ENCODE data around the gene CDS1. TPM values are rescaled to one million over a fixed set of nuclear protein-coding genes. Genes with fewer than 3 reads are reported as not detected.

CDS1 gene
- total RNA-seq, 4 donors from 2014 or later: 0.07 to 1.1 TPM; not detected in 2

GRCh38 chr4:84647312-84647884, 64.5 kb downstream of the CDS1 start:
- ATAC-seq (peak in 1 of 2 donors; percentile 42), DNase-seq (no peak)
- intact Hi-C loops (cut with DNase I; ENCODE audit: low total_unique reads): no loop called here
- TF ChIP-seq POLR2A (IDR thresholded peaks at IDR 0.05) (no peak), CTCF (IDR thresholded peaks at IDR 0.05 in 4 of 5, conservative IDR thresholded peaks at IDR 0.05 in 1 of 5) (no peak)
- Histone ChIP-seq H3K27ac (no peak overlapping the region), H3K36me3 (no peaks in the 10 kb centered on the region), H3K27me3 (no peaks in the 10 kb centered on the region), H3K9me3 (no peaks in the 10 kb centered on the region), H3K4me3 (no peak overlapping the region), H3K4me1 (no peaks in the 10 kb centered on the region)
- in situ Hi-C loops (cut with MboI; ENCODE audit: low sequenced_read_pairs in 4 of 4): no loop called here

- ATAC-seq (no peak), DNase-seq (no peak)
- no peaks in the 10 kb centered on the region for H3K27me3 ChIP-seq
- no peaks in the 10 kb centered on the region for H3K9me3 ChIP-seq
- H3K4me3 ChIP-seq: no peak overlapping the region
- no peak overlapping the region for H3K27ac ChIP-seq
- TF ChIP-seq POLR2A (IDR thresholded peaks at IDR 0.05): no peak
- no peaks in the 10 kb centered on the region for H3K36me3 ChIP-seq
- in situ Hi-C loops (cut with MboI; ENCODE audit: low sequenced_read_pairs in 4 of 4) (no loop called here), intact Hi-C loops (cut with DNase I; ENCODE audit: low total_unique reads) (no loop called here)
- H3K4me1 ChIP-seq: no peaks in the 10 kb centered on the region
Observed at GRCh38 chr4:84648178-84648577, 65.3 kb downstream of the CDS1 start.

- Histone ChIP-seq H3K27ac (no peak overlapping the region), H3K4me3 (no peak overlapping the region), H3K36me3 (no peaks in the 10 kb centered on the region), H3K9me3 (no peaks in the 10 kb centered on the region), H3K27me3 (no peaks in the 10 kb centered on the region), H3K4me1 (no peaks in the 10 kb centered on the region)
- ATAC-seq (no peak), DNase-seq (no peak)
- TF ChIP-seq POLR2A (IDR thresholded peaks at IDR 0.05) (no peak), CTCF (IDR thresholded peaks at IDR 0.05 in 4 of 5, conservative IDR thresholded peaks at IDR 0.05 in 1 of 5) (no peak)
- intact Hi-C loops (cut with DNase I; ENCODE audit: low total_unique reads): no loop called here
- in situ Hi-C loops (cut with MboI; ENCODE audit: low sequenced_read_pairs in 4 of 4): no loop called here
Observed at GRCh38 chr4:84648863-84649647, 66.1 kb downstream of the CDS1 start.

DNA sequence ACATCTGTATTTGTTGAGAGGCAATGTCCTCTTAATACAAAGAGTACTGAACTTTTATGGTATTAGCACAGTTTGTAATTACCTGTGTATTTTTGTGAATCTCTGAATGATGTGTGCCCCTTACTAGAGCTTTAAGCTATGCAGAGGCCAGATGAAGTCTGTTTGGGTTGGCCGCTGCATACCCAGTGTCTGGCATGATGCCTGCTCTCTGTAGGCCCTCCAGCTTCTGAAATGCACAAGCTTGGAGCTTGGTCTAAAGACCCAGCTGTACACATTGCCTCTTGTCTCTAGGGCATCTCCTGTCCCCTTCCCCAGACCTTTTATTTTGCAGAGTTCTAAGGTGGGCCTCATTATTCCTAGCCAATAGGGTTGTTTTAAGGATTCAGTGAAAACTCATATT, 68.6 kb downstream of the CDS1 start:
- no peak for DNase-seq
- no peak overlapping the region for H3K4me3 ChIP-seq
- ATAC-seq: no peak
- TF ChIP-seq POLR2A (IDR thresholded peaks at IDR 0.05): no peak
- TF ChIP-seq CTCF (IDR thresholded peaks at IDR 0.05 in 4 of 5, conservative IDR thresholded peaks at IDR 0.05 in 1 of 5): no peak
- intact Hi-C loops (cut with DNase I; ENCODE audit: low total_unique reads): no loop called here
- no peaks in the 10 kb centered on the region for H3K27me3 ChIP-seq
- no peaks in the 10 kb centered on the region for H3K36me3 ChIP-seq
- no peak overlapping the region for H3K27ac ChIP-seq
- no peaks in the 10 kb centered on the region for H3K9me3 ChIP-seq
- H3K4me1 ChIP-seq: no peaks in the 10 kb centered on the region
- in situ Hi-C loops (cut with MboI; ENCODE audit: low sequenced_read_pairs in 4 of 4): no loop called here

DNA sequence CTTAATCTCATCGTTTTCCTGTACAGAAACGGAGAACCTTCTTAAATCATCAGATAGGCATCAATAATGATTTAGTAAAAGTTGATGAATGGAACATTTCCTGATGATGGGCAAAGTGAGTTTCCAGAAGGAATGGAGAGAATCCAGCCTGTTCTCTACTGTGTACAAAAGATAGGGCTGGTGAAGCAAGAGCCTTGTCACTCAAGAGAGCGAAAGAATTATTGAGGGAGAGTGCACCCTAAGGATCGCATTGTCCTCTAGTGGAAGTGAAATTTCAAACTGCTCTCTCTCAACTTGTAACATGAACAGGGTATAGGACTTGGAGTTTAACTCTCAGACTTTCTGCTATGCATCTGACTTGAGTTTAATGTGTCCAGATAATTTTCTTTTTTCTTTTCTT, 69.6 kb downstream of the CDS1 start:
- in situ Hi-C loops (cut with MboI; ENCODE audit: low sequenced_read_pairs in 4 of 4) (no loop called here), intact Hi-C loops (cut with DNase I; ENCODE audit: low total_unique reads) (no loop called here)
- H3K27ac ChIP-seq: no peak overlapping the region
- H3K27me3 ChIP-seq: no peaks in the 10 kb centered on the region
- no peaks in the 10 kb centered on the region for H3K36me3 ChIP-seq
- TF ChIP-seq CTCF (IDR thresholded peaks at IDR 0.05 in 4 of 5, conservative IDR thresholded peaks at IDR 0.05 in 1 of 5) (no peak), POLR2A (IDR thresholded peaks at IDR 0.05) (no peak)
- no peak overlapping the region for H3K4me3 ChIP-seq
- no peaks in the 10 kb centered on the region for H3K9me3 ChIP-seq
- no peaks in the 10 kb centered on the region for H3K4me1 ChIP-seq
- ATAC-seq (no peak), DNase-seq (no peak)
